Panc1 (cell line): ENCODE measurements around the gene TMC8.

ENCODE experiments used
- CTCF ChIP-seq: fragments of 450-650 bp; IDR thresholded peaks from 2 replicates; pipeline ENCODE4 v1.5.1; 2017; ENCODE audit warnings: mild to moderate bottlenecking
- POLR2AphosphoS5 ChIP-seq: IDR thresholded peaks from 2 replicates; pipeline ENCODE4 v1.6.1; 2012; ENCODE audit warnings: mild to moderate bottlenecking, low read depth, low read length, moderate library complexity
- REST ChIP-seq, 2 experiments: IDR thresholded peaks; 2 replicates each; pipeline ENCODE4 v1.6.1; 2011 to 2012; ENCODE audit warnings: low read depth in 2 of 2, control low read depth in 1 of 2, low read length in 1 of 2, mild to moderate bottlenecking in 1 of 2, moderate library complexity in 1 of 2; ENCODE audit not compliant: insufficient read depth in 1 of 2
- SIN3A ChIP-seq: IDR thresholded peaks from 2 replicates; pipeline ENCODE4 v1.6.1; 2012; ENCODE audit warnings: low read depth, mild to moderate bottlenecking, low read length, moderate library complexity, borderline replicate concordance; ENCODE audit not compliant: insufficient read depth
- TCF7L2 ChIP-seq: IDR thresholded peaks from 2 replicates; pipeline ENCODE4 v1.6.1; 2011; ENCODE audit warnings: mild to moderate bottlenecking, low read depth, low read length, inconsistent platforms

GRCh38 chr17:78103311-78103710 lies 27.3 kb upstream of the TMC8 start:
- no peak for TF ChIP-seq CTCF
- TF ChIP-seq POLR2AphosphoS5: no peak
- no peak for TF ChIP-seq REST (IDR thresholded peaks at IDR 0.05; ENCODE audit: insufficient read depth in 1 of 2, low read depth in 2 of 2, low read length in 1 of 2)
- TF ChIP-seq TCF7L2: no peak
- no peak for TF ChIP-seq SIN3A
